Fibroblast of skin of back (primary cell): ENCODE results near the gene C2CD2.

Source experiments
- DNase-seq: peaks from one replicate; pipeline ENCODE4 v3.0.0-alpha.2; 2013

The C2CD2 gene

GRCh38 chr21:41861255-41861654 lies 92.6 kb downstream of the C2CD2 start:
- no peak for DNase-seq

GRCh38 chr21:41859297-41859980 lies 94.4 kb downstream of the C2CD2 start:
- no peak for DNase-seq

- no peak for DNase-seq
Observed at GRCh38 chr21:41858466-41859296, 95.1 kb downstream of the C2CD2 start.

- no peak for DNase-seq
Observed at GRCh38 chr21:41857771-41858300, 96.0 kb downstream of the C2CD2 start.

- DNase-seq: no peak
Observed at GRCh38 chr21:41856572-41856971, 97.2 kb downstream of the C2CD2 start.

DNA sequence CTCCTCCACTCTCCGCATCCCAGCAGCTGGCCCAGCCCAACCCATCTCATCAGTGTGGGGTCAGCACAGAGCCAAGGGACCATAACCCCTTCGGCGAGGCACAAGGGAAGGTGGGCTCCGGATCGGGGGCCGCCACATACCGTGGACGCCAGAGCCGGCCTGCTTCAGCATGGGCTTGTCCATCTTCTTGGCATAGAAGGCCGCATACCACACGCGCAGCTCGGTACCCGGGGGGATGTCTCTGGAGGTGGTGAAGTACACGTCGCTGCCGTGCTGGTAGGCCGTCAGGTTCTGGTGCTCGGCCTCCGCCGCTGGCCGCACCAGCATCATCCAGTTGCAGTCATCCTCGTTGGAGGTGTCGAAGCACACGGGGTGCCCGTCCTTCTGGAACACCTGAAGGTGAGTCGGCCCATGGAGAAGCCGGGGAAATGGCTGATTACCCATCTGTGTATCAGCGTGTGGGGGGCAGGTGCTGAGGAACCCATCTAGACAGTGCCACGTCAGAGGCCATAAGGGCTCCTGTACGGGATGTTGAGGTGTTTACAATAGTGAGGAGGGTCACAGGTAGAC lies 99.3 kb downstream of the C2CD2 start:
- DNase-seq: no peak

DNA sequence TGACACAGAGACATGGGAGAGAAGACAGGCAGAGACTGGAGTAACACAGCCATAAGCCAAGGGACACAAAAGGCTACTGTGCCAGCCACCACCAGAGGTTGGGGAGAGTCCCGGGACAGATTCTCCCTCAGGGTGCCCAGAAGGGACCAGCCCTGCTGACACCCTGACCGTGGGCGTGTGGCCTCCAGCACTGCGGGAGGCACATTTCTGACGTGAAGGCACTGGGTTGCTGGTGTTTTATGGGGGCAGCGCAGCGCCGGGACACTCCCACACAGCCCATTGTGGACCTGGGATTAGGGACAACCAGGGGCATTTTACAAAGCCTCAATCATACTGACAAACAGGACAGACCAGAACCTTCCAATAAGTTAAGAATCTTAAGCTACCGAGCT lies 100.9 kb downstream of the C2CD2 start:
- no peak for DNase-seq

- no peak for DNase-seq
Observed at GRCh38 chr21:41852151-41852928, 101.5 kb downstream of the C2CD2 start.

GRCh38 chr21:41851090-41851790 lies 102.6 kb downstream of the C2CD2 start:
- no peak for DNase-seq

- no peak for DNase-seq
Observed at GRCh38 chr21:41850085-41850484, 103.7 kb downstream of the C2CD2 start.

DNA sequence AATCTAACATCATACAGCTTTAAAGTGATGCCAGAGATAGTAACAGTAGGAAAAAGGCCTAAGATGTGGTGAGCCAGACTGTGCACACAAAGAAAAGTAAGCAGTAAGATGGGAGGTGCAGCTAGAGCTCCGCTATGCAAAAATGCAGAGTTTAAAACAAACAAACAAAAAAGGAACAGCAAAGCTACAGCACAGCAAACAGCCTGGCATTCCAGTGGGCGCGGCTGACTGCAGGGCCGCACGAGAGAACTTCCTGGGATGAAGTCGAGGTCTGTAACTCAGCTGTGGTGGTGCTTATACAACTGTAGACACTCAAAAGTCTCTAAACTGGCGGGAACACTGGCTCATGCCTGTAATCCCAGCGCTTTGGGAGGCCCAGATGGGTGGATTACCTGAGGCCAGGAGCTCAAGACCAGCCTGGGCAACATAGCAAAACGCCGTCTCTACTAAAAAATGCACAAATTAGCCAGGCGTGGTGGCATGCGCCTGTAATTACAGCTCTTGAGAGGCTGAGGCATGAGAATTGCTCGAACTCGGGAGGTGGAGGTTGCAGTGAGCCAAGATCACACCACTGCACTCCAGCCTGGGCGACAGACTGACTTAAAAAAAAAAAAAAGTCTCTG lies 104.7 kb downstream of the C2CD2 start:
- DNase-seq: no peak

- DNase-seq: no peak
Observed at GRCh38 chr21:41848533-41848932, 105.3 kb downstream of the C2CD2 start.

DNA sequence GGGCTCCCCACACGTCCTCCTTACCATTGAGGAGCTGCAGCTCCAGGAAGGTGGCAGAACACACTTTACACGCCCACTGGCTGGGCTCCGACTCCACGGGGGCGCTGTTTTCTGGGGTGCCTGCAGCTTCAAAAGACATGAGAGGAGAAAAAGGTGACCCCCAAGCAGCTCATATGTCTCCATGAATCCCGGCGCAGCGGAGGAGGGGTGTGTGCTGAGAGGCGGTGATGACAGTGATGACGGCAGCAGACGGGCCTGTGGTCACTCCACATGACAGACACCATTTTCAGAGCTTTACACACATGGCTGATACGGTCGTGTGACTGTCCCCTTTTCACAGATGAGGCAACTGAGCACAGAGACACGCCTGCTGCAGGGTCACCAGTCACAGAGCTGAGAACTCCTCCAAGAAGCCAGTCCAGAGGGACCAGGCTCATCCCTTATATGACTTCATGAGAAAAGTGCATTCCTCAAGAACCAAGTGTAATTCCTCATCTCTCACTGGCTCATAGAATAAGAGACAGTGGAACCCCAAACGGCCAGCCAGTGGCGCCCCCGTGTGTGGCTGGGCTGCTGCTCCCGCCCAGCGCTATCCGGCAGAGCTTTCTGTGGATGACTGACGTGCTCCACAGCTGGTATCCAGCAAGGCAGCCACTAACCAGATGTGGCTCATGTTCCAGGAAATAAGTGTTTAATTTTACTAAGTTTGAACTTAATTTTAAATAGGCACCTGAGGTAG lies 106.6 kb downstream of the C2CD2 start:
- peak; percentile 73 for DNase-seq

DNA sequence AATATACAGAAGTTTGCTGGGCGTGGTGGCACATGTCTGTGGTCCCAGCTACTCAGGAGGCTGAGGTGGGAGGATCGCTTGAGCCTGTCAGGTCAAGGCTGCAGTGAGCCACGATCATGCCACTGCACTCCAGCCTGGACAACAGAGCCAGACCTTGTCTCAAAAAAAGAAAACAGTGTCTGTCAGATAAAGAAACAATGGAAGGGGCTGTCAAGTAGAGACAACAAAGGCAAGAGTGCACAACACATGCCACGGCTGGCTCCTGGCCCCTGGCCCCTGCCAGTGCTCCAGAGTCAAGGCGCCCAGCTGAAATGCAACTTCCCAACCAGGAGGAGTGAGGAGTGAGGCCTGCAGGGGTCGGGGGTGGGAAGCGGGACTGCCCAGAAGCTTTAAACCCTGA lies 107.3 kb downstream of the C2CD2 start:
- DNase-seq: no peak

DNA sequence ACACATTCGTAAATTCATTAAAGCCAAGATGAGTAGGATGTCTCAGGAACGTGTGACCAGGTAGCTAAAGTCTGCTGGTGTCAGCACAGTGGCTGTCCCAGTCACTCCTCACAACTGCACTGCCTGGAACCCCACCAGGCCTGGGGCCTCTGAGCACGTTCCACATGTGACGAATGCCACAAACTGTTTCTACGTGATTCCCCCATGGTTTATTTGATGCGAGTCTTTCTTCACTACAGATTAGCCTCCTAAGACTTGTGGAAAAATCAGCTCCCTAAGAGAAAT lies 107.8 kb downstream of the C2CD2 start:
- DNase-seq: no peak

DNA sequence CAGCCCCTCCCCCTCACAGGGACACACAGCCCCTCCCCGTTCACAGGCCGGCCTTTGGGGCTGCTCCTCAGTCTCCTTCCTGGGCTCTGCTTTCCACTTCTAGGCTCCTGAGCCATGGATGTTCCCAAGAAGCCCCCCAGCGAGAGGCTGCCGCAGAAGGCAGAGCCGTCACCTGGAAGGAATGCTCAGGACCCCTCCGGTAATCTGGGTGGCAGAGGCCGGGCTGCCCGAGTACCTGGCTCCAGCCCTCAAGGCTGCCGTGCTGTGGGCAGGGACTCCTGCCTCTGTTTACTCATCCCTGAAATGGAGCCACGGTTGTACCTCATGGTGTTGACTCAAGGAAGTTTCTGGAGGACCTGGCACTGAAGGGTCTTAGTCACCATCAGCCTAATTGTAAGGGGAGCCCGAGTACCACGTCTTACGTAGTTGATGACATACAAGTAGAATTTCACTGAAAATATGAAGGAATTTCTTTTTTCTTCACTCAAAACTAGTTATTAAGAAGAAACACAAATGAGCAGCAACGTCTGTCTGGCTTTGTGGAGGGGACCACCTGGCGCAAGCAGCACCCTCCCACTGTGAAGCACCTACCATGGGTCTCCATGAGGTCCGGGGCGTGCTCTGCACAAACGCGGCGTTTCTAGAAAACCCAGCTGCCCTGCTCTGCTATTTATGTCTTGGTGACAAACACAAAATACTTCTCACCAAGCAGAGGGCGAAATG lies 108.3 kb downstream of the C2CD2 start:
- no peak for DNase-seq

GRCh38 chr21:41843584-41843983 lies 110.2 kb downstream of the C2CD2 start:
- DNase-seq: no peak

- no peak for DNase-seq
Observed at GRCh38 chr21:41840880-41841279, 112.9 kb downstream of the C2CD2 start.

- DNase-seq: no peak
Observed at GRCh38 chr21:41839387-41840000, 114.3 kb downstream of the C2CD2 start.

DNA sequence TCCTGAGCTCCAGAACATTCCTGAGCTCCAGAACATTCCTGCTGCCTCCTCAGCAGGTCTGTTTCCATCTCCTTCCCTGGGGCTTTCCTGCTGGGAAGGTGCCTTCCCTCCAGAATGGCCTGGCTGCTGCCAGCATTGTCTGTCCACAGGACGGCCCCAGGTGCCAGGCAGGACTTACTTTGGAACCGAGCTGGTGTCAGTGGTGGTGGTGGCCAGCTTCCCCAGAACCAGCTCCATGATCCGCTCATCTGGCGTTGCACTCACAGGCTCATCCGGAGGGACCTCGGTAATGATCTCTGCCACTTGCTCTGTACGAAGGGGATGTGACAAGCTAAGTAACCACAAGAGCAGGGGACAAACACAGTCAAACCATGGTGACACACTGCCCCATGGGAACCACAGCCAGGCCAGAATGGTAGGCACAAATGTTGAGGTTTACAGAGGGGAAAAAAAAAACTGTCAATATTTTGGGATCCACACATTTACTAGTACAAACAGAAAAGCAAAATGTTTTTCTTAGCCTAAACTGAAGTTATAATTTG lies 116.0 kb downstream of the C2CD2 start:
- DNase-seq: no peak
